HK-2 (cell line): Measurements from ENCODE around the gene XKR8.

Experiments used
- DNase-seq: peaks from one replicate; pipeline ENCODE4 v3.0.0-alpha.2; 2018; ENCODE audit not compliant: unreplicated experiment

Gene XKR8

DNA sequence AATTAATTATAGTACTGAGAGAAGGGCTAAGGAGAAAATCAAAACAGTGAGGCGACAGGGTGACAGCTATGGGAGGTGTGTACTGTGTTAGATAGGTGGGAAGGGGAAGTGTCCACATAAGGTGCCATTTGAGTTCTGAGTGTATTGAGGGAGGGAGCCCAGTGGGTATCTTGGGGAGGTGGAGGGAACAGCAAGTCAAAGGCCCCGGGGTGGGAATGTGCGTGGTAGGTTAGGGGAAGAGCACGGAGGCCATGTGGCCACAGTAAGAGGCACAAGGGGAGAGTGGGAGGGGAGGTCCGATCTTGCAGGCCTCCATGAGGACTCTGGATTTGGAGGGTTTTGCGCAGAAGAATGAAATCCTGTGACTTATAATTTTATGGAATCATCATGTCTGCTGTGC lies 3.0 kb upstream of the XKR8 start:
- no peak for DNase-seq

DNA sequence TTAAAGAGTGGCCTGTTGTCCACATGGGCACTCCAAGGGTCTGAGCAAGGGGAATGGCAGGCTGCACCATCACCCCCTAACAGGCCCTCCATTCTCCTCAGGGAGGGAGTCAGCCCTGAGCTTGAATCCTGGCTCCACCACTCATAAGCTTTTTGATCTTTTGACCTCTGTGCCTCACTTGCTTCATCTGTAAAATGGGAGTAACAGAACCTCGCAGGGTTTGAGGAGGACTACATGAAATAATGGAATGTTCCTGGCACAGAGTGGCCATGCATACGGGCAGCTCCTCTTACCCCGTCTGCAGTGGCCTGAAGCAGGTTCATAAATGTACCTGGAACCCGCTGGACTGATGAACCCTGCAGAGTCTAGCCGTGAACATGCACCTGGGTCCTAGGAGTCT lies 2.1 kb upstream of the XKR8 start:
- DNase-seq = no peak

DNA sequence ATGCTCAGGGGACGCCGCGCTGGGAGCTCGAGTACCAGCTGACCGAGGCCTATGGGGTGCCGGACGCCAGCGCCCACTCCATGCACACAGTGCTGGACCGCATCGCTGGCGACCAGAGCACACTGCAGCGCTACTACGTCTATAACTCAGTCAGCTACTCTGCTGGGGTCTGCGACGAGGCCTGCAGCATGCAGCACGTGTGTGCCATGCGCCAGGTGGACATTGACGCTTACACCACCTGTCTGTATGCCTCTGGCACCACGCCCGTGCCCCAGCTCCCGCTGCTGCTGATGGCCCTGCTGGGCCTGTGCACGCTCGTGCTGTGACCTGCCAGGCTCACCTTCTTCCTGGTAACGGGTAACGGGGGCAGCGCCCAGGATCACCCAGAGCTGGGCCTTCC lies 1.3 kb upstream of the XKR8 start:
- DNase-seq = no peak

DNA sequence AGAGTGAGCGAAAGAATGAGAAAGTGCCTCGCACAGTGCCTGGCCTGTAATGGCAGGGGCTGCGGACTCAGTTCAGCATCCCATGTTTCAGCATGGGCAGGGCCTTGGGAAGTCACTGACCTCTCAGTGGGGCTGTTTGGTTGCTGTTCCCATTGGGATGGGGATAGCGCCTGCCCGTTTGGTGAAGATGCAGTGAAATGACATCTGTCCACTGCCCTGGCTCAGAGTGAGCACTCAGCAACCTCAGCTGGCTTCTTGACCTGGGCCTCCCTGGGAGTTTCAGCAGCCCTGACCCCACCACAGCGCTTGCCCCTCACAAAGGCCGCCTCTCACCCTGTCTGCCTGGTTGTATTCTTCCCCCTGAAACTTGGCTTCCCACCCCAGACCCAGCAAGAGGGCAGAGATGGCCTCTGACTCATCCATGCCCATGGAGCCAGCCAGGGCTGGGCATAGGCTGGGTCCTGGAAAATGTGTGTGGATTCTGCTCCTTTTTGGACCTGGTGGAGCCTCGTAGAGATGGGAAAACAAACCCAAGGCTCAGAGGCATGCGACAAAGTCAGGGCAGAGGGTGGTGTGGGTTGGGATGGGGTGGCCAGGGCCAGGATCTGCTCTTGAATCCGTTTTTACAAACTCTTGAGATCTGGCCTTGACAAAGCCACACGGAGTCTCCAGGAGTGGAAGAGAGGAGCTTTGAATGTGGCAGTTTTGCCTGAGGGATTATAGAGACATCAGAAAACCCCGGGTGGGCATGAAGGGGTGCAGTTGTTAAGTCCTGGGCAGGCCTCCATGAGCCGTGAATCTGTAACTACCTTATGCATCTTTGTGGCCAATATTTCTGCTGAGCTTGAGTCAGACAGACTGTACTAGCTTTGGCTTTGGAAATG lies 1.2 kb downstream of the XKR8 start:
- DNase-seq = no peak

DNA sequence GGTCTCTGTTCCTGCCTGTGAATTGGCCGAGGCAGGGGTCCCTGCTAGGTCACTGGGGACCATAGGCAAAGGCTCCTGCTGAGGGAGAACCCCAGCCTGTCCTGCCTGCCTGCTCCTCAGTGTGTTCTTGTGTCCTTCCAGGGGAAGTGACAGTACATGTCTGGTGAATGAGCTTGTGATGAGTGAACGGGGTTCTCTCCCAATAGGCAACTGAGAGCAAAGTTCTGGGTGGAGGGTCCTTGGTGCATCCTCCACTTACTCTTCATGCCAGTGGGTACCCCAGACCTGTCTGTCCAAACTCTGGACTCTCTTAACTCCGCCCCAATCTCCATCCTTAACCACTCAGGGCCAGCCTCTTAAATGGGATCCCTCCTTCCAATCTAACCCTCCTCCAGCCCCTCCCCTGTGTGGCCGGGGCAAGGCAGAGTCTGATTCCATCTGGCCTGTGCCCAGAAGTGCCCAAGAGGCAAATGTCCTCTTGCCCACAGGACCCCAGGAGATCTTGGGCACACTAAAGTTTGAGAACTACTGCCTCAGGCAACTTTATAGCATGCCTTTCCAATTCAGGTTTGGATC lies 2.0 kb downstream of the XKR8 start:
- DNase-seq = no peak

DNA sequence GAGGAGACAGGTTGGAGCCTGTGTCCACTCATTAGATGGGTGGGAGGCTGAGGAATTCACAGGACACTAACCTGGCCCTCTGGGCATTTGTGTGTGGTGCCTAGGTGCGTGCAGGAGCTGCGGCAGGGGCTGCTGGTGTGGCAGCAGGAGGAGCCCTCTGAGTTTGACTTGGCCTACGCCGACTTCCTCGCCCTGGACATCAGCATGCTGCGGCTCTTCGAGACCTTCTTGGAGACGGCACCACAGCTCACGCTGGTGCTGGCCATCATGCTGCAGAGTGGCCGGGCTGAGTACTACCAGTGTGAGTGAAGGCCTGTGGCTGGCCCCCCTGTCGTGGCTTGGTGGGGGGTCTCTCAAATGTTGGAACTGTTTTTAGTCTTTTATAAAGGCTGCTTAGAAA lies 3.6 kb downstream of the XKR8 start:
- DNase-seq = no peak

DNA sequence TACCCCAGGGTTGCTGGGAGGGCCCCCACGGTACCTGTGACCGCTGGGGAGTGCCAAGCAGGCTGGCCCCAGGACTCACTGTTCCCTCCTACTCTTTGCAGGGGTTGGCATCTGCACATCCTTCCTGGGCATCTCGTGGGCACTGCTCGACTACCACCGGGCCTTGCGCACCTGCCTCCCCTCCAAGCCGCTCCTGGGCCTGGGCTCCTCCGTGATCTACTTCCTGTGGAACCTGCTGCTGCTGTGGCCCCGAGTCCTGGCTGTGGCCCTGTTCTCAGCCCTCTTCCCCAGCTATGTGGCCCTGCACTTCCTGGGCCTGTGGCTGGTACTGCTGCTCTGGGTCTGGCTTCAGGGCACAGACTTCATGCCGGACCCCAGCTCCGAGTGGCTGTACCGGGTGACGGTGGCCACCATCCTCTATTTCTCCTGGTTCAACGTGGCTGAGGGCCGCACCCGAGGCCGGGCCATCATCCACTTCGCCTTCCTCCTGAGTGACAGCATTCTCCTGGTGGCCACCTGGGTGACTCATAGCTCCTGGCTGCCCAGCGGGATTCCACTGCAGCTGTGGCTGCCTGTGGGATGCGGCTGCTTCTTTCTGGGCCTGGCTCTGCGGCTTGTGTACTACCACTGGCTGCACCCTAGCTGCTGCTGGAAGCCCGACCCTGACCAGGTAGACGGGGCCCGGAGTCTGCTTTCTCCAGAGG lies 6.8 kb downstream of the XKR8 start:
- DNase-seq = peak; percentile 52

DNA sequence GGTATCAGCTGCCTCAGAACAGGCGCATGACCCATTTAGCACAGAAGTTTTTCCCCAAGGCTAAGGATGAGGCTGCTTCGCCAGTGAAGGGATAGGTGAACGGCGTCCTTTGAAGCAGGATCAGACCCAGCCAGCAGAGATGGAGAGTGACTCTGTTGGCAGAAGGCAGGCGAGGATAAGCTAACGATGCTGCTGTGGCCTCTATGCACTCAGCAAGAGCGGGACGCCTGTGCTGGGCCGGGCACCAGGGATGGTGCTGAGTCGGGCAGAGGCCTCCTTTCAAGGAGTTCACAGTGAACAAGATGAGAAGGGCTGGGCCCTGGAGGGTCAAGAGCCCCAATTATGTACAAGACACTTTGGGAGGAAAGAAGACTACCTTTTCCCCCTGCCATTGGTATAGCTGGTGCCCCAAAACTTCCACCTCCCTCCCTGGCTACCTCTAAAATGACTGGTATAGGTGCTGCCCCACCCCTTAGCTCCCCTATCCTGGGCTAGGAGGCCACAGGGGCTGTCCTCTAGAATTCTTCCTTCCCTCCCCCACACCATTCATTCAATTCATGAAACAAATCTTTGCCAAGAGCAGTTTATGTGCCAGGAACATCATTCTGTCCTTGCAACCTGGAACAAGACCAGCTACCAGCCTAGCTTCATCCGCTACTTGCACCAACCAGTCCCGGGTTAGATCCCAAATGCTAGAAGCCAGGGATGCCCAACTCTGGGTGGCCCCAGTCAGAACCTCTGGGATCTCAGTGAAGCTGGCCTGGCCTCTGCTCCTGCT lies 7.5 kb downstream of the XKR8 start:
- DNase-seq = no peak

DNA sequence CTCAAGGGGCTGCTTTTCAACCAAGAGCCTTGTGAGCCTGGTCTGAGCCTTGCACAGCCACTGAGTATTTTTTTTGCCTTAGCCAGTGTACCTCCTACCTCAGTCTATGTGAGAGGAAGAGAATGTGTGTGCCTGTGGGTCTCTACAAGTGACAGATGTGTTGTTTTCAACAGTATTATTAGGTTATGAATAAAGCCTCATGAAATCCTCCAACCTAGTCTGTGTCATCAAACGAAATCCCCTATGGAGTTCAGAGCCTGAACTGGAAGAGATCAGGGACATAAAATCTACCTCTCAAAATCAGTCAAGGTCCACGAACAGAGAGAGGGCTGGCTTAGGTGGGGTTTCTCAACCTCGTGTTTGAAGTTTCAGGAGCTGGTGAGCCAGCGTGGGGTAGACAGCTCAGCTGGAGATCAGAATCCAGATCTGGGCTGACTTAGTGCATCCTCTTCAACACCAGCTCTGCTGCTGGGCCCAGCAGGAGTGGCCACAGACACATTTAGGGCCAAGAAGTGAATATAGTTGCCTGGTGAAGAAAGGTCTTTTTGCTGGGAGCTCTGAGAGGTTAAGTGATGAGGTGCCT lies 8.2 kb downstream of the XKR8 start:
- no peak for DNase-seq

DNA sequence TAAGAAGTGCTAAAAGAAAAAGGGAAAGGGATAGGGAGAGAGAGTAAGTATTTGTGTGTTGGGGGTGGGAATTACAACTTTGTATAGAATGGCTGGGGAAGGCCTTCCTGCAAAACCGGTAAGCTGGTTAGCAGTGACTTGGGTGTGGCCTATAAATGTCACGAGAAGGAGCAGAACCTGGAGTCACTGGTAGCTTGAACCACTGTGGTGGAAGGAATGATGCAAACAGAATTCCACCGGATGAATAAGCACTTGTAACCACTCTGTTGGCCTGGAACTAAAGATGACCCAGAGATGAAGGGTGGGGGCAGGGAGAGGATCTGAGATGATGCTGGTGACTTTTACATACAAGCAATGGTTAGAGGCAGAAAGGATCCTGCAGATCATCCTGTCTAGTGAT lies 8.9 kb downstream of the XKR8 start:
- peak; percentile 65 for DNase-seq

DNA sequence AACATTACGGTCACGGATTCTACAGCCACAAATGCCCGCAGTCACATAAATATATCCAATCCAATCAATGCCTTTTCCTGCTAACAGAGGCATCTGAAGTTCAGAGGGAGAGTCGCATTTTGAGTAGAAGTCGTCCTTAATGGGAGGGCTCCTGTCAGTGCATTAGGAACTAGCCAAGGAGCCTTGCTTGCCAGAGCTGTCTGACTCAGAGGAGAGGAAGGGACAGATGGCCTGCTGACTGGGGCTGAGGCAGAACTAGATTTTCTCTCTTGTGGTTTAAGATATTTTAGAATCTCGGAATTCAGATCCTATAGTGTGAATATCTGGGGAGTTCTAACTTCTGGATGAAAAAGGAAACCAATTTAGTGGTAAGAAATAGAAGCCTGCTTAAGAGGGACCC lies 10.6 kb downstream of the XKR8 start:
- DNase-seq = no peak

DNA sequence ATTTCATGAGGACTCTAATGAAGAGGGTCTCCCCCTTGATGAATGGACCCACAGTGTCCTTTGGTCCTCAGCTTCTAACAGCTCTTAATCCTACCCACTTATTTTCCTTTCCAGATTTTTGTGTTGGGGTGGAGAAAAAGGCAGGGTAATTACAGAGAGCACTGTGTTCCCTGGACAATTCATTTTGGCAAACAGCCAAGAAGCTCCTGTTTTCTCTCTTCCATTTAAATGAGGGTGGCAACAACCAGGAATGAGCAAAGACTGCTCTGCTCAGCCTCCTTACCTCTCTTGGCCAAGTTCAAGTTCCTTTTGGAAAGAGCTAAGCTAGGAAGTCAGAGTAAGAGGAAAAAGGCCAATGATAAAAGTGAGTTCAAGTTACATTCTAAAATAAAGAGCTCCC lies 11.9 kb downstream of the XKR8 start:
- no peak for DNase-seq

DNA sequence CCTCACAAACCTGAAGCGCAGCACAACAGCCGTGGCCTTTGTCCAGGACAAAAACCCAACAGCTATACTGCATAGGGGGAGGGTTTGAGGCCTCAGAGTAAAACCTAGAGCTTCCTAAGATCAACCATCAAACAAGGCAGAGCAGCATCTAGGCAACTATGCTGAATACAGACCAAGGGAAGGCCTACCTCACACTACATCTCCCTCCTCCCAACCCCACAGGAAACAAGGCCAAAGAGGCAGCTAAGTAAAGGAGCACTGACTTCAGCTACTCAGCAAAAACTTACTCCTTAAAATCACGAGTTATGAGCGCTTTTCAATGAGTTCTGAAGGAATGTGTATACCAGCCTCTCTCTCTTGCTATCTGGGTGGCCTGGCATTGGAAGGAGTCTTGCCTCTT lies 12.4 kb downstream of the XKR8 start:
- DNase-seq = no peak

DNA sequence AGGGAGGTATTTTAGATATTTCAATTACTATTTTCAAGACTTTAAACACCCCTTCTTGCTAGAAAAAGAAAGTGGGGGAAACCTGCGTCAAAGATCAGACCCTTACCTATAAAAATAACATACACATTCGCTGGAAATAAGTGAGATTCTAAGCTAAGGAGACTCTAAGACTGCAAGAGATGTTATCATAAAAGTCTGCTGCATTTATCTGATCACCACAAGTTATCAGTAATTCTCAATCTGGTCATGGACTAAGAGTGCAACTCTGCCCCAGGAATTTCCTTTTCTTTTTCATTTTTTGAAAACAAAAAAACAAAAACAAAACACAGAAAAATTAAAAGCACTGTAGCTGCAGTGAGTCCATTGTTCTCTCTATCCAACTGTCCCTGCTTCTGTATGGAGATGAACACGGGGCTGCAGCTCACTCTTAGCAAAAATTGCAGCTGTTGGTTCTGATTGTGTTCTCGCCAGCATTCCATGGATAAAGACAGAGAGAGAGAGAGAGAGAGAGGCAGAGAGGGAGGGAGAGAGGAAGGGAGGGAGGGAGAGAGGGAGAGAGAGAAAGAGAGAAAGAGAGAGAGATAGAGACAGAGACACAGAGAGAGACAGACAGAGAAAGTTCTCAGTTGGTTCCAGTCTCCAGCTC lies 14.1 kb downstream of the XKR8 start:
- DNase-seq = no peak

DNA sequence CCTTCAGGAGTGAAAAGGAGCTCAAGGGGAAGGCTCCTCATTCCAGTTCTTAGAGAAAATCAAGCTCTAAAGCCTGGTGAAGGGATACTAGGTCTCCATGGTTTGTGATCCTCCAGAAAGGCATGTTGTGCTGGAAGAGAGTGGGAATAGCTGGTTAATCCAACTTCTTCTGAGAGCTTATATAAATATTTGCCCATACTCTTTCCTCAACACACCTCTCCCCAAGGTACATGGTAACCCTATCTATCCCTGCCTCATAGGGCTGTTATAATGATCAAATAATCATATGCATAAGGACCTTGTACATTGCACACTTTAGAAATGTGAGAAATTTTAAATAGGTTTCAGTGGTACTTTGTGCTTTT lies 14.6 kb downstream of the XKR8 start:
- DNase-seq = no peak

DNA sequence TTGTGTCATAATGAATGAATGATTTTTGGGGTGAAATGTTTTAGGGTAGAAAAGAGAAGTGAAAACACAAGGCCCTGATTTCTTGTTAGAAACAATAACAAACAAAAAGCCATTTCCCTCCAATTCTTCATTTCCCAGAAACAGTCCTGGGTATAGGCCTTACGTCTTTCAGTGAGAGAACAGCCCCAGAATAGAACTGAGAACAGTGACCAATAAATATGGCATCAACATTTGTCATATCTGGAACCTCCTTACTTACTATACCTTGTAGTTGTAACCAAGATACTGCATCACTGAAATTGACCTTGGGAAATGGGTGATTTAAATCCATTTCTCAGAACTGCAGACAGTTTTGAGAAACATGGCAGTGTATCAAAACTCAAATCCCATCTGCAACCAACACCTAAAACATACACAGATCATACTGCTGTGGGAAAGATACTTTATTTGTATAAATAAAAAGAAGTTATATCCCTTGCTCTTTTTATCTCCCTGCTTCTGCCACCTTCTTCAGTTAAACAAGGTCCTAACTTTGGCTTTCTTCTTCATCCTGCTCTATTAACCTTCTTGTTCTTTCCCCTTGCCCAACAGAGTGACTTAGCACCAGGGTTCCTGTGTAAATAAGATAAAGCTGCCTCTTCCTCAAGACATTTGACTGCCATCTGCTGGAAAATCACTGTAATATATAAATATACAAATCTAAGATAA lies 19.5 kb downstream of the XKR8 start:
- DNase-seq = no peak

DNA sequence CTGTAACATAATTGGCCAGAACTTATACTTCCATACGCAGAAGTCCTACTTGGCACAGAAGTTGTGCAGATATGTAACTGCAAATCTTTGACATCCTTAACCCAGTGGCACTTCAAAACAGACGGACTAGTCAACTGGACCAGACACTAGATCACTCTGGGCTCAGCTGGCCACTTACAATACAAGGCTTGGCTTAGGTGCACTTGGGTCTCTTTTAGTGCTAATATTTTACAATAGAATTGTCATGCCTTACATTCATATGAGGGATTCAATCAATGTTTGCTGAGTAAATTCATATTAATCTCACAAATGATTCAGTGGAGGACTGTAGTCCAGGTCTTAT lies 20.1 kb downstream of the XKR8 start:
- no peak for DNase-seq

DNA sequence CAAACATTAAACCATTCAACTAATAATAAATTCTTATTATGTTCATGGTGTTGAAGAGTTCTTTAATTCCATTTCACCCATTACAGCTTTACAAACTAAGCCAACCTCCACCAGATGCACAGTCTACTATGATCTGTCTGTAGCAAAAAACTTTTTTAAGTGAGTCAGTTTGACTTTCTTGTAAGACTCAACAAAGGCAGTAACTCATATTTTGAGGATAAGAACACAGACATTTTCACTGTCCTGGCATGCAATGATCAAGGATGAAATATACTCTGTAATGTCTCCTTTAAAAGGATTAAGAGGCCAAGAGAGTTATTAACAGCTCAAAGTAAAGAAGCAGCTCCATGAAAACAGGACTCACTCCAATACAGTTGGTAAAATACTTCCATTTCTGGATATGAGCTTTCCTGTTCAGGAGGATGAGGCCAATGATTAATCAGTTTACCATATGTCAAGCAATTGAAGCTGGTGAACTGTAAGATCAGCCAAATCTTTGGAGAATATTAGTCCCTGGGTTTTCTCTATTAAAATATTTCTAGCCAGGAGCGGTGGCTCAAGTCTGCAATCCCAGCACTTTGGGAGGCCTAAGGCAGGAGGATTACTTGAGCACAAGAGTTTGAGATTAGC lies 20.6 kb downstream of the XKR8 start:
- DNase-seq = no peak

DNA sequence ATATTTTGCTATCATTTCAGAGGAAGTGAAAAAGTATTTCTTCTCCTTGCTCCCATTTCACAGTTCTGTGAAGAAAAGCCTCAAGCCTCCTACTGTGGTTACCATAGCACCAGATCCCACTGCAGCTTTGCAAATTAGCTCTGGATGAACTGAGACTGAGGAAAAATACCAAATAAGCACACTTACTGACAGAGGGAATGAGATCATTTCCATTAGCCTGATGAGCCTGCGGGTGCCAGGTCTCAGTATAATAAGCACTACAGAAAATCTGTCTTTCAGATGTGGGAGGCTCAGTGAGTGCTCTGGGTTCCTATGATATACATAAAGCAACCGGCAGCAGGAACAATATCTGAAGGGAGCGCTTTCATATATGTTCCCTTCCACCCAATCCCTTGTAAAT lies 21.4 kb downstream of the XKR8 start:
- DNase-seq = no peak

DNA sequence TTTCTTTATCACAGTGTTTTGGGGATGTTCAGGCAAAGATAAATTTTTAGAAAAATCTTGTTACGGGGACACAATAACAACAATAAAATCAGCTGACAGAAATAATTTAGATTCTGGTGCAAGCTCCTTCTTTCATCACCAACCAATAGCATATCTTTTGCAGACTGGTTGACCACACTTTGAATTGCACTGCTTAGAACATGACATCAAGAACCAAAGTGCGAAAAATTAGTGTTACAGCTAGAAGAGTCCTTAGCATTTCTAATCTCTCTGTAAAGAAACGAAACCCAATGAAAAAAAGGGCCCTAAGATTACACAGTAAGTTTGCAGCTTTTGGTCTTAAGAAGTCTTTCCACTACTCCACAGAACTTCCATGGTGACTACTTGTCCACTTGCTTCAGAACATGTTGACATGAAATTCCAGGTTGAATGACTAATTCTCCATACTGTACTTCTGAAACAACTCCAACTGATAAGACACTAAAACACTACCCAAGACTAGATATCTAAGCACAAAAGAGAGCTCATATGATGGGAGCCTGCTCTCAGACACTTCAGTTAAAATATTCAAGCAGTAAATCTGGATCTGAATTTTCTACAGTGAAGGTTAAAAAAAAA lies 31.3 kb downstream of the XKR8 start:
- no peak for DNase-seq
